ENCODE results near the gene KANSL1.

DNA sequence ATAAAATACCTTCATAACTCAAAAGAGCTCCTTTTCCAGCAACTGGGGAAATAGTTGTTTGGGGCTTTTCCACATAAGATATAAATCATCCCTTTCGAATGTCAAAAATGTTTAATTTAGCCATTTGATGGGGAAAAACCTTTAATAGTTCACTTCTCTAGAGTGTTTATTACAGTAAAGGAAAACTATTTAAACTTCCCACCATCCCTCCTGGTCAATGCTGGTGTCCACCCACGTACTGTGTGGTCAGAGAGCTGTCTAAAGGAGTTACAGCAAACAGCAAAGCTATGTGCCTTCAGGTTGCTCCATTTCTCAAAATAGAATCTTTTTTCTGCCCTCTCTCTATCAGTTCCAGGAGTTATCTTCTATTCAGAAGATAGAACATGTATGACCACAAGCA lies 33.5 kb downstream of the KANSL1 start:
- TF ChIP-seq, protein P1, sequence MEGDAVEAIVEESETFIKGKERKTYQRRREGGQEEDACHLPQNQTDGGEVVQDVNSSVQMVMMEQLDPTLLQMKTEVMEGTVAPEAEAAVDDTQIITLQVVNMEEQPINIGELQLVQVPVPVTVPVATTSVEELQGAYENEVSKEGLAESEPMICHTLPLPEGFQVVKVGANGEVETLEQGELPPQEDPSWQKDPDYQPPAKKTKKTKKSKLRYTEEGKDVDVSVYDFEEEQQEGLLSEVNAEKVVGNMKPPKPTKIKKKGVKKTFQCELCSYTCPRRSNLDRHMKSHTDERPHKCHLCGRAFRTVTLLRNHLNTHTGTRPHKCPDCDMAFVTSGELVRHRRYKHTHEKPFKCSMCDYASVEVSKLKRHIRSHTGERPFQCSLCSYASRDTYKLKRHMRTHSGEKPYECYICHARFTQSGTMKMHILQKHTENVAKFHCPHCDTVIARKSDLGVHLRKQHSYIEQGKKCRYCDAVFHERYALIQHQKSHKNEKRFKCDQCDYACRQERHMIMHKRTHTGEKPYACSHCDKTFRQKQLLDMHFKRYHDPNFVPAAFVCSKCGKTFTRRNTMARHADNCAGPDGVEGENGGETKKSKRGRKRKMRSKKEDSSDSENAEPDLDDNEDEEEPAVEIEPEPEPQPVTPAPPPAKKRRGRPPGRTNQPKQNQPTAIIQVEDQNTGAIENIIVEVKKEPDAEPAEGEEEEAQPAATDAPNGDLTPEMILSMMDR (IDR thresholded peaks at IDR 0.05): no peak
- TF ChIP-seq EP300 (IDR thresholded peaks at IDR 0.05) (no peak), POLR2A (IDR thresholded peaks at IDR 0.05) (no peak)
